HG02884 (cell line): ENCODE data around the gene FKBP8.

Source experiments
- ATAC-seq: cut with Tn5 transposase; IDR thresholded peaks from one replicate; pipeline ENCODE4 v1.9.1; 2021; ENCODE audit warnings: mild to moderate bottlenecking, moderate library complexity; ENCODE audit not compliant: unreplicated experiment

FKBP8 gene

GRCh38 chr19:18522124-18522861 is 21.1 kb downstream of the FKBP8 start:
- ATAC-seq, result peak; percentile 87

- no peak for ATAC-seq
Observed at GRCh38 chr19:18521692-18522123, 21.7 kb downstream of the FKBP8 start, which contains the start of gene ELL. Gene ELL (minus strand): TSS chr19:18522070. CDS start chr19:18522055, 15 bp downstream.

- no peak for ATAC-seq
Observed at GRCh38 chr19:18520848-18521691, 22.3 kb downstream of the FKBP8 start.

GRCh38 chr19:18519962-18520847 is 23.2 kb downstream of the FKBP8 start:
- no peak for ATAC-seq

GRCh38 chr19:18518639-18519038 is 24.7 kb downstream of the FKBP8 start:
- no peak for ATAC-seq

GRCh38 chr19:18517606-18518005 is 25.8 kb downstream of the FKBP8 start:
- ATAC-seq, result no peak

- ATAC-seq, result no peak
Observed at GRCh38 chr19:18515959-18516358, 27.4 kb downstream of the FKBP8 start.

GRCh38 chr19:18514800-18515682 is 28.3 kb downstream of the FKBP8 start:
- no peak for ATAC-seq

- no peak for ATAC-seq
Observed at GRCh38 chr19:18513868-18514267, 29.5 kb downstream of the FKBP8 start.

GRCh38 chr19:18510216-18510615 is 33.2 kb downstream of the FKBP8 start:
- no peak for ATAC-seq

- no peak for ATAC-seq
Observed at GRCh38 chr19:18508585-18508984, 34.8 kb downstream of the FKBP8 start.

GRCh38 chr19:18507727-18508440 is 35.5 kb downstream of the FKBP8 start:
- ATAC-seq, result no peak

GRCh38 chr19:18507021-18507726 is 36.2 kb downstream of the FKBP8 start:
- no peak for ATAC-seq

- no peak for ATAC-seq
Observed at GRCh38 chr19:18506101-18506930, 37.1 kb downstream of the FKBP8 start.

GRCh38 chr19:18504886-18505610 is 38.3 kb downstream of the FKBP8 start:
- no peak for ATAC-seq

- no peak for ATAC-seq
Observed at GRCh38 chr19:18503971-18504885, 39.1 kb downstream of the FKBP8 start.
